Fibroblast of the conjunctiva (primary cell): ENCODE data around the gene PPP1R9A.

Source experiments
- DNase-seq: peaks from one replicate; pipeline ENCODE4 v3.0.0-alpha.2; 2010; ENCODE audit warnings: low read depth

Gene PPP1R9A

DNA sequence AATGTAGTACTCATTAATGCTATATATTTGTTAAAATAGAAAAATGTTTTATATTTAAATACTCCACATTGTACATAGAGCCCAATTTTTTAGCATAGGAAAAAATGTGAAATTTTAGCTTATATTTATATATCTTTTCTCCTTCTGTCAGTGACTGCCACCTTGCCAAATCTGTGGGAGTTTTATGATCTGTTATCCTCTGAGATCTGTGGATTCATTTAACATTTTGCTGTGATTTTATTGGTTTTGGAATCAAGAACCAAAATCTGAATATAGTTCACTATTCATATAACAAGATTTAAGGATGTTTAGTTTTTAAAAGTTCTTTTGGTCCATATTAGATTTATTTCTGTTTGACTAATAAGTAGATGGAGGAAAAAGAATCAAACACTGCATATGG is 127.9 kb downstream of the PPP1R9A start:
- no peak for DNase-seq

DNA sequence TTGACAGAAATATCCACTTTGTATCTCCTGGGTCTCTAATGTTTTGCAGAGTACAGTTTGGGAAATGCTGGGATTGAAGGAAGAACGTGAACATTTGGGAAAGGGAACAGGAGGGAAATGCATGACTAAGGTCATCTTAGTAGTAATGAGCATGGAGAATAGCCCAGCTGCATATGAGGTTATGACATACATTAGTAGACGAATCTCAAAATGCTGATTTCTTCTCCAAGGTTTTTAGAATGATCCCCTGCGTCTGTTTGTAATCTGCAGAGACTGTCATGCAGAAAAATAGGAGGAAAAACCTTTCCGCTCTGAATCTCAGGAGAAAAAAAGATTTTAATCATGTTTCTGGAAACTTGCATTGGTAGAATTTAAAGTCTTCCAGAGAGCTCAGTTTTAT is 133.6 kb downstream of the PPP1R9A start:
- DNase-seq = no peak

GRCh38 chr7:95045236-95045923 is 138.0 kb downstream of the PPP1R9A start:
- peak; percentile 24 for DNase-seq

DNA sequence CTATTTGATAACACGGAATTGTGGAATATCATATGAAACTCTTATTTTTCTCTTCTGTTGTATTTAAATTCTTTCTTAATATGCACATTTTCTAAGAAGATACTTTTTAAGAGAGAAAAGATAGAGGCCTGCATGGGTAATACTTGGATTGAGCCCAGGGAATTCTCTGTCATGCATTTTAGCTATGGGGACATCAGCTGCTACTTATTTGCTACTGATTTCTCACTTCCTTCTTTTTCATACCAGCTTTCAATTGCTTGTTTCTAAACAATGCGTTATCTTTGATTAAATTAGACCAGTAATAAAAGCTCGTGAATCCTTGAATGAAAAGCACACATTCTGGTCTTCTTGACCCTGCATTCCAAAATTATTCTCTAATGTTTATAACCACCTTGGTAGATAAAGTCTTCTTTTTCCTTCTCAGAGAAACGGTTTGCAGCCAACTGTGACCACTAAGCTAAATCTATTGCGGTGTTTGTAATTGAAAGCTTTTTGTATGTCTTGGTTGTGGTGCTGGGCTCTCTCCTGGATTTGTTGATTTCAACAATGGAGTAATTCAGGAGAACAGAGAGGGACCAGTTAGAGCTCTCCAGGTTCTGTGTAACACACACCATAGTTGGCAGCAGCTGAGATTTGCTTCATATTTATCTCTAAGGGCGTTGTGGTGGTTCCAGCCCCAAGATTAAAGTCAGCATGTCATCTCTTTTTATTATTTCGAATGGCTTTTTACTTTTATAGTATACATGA is 139.3 kb downstream of the PPP1R9A start:
- no peak for DNase-seq

DNA sequence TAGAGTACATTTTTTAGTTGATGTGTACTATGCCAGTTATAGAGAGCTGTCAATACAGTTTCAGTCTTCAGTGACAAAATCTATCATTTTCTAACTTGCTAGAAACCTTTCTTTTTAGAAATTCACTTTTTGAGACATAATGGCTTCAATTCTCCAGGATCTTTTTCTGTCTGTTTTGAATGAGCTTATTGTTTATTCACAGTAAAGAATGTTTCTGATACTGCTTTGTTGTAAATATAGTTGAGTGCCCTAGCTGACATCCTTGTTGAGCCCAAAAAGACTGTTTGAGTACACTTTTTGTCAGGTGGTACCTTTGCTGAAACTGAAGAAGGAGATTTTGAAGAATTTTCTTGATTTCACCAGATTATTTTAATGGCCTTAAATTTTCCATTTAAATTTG is 139.9 kb downstream of the PPP1R9A start:
- no peak for DNase-seq

- DNase-seq = no peak
Observed at GRCh38 chr7:95052566-95053094, 145.2 kb downstream of the PPP1R9A start.

DNA sequence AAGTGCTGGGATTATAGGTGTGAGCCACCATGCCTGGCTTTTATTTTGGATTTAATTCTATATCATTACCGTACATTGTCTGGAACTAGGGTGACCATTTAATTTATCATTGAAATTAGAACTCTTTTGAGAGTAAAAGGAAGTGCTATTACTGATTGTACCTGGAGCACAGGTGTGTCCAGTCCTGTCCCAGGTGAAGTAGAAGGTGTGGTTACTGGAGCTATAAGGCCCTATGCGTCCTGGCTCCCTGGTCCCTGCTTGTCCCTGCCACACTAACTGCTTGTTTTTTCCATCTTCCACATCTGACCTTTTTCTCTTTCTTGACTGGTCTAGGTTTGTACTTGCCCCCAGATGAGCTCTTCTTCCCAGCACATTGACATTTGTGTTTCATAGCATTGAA is 147.0 kb downstream of the PPP1R9A start:
- DNase-seq = no peak

- no peak for DNase-seq
Observed at GRCh38 chr7:95055295-95055694, 147.9 kb downstream of the PPP1R9A start.

DNA sequence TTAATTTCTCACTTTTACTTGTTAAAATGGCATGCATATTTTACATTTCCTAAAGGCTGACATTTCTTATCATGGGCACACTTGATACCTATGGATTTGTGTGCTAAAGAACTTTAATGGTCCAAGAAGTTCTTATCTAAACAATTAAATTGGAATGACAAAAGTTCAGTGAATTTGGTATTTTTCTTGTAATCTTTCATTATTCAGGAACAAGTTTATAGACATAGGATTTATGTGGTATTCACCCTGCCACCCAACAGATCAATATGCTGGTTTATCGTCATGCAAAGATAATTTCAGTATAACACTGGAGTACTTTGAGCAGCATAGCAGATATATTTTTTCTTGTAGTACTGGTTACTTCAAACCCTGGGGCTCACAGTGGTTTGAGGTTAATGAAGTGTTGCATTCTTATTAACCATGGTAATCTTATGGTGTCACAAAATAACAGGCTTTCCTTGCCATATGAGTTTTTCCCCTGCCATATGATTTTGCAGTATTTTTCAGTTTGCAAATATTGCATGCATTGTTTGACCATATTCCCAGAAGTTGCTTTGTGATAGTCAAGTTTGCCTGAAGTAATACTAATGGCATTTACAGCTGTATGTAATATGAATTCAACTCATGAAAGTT is 148.8 kb downstream of the PPP1R9A start:
- DNase-seq = no peak

DNA sequence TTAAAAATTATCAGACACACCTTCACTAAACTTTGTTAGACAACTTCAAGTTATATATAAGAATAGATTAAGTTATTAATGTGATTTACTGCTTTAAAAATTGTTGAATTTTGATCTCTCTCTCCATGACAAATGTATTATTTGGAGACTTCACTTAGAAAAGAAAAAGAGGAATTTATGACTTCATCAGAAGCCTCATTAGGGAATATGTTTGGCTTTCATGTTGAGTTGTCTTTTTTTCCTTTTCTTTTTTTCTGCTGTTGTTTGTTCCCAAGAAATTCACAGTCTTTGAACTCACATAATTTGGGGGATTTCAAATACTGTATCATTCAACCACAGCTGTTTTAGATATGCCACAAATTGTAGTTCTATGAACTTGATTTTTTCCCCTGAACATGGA is 149.5 kb downstream of the PPP1R9A start:
- DNase-seq = no peak

DNA sequence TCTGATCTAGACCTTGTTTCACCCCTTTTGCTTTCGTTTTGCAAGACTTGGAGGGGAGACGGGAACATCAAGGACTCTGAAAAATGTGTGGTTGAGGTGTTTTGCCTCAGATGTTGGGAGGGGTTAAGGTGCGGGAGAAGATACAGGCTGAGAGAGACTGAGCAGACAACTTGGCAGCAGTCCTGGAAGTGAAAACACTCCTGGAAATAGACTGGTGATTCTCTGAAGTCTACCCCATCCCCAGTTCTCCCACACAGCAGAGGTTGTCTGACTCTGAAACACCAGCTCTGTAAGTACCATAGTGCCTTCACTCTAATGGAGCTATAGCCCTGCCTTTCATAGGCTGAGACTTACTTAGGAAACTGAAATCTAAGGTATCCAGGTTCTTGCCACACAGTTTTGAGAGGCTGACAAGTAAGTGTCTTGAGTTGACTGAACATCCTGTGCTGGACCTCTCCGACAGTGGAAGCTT is 152.5 kb downstream of the PPP1R9A start:
- no peak for DNase-seq

DNA sequence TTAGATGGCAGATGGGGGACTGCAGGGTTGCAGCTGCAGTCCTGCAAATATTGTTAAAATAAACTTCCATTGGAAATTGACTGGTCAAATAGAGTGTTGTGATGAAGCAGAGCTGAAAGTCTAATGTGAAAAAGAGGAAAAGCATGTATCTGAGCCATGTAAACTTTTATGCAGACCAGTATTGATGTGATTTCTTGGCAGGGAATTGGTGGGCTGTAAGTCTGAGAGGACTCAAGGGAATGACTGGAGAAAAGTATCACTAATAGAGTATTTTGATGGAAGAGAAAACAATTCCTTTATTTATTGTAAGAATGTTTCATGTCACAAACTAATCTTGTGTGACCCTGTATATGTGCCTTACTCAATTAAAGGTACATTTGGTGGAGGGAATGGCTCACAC is 155.5 kb downstream of the PPP1R9A start:
- no peak for DNase-seq

DNA sequence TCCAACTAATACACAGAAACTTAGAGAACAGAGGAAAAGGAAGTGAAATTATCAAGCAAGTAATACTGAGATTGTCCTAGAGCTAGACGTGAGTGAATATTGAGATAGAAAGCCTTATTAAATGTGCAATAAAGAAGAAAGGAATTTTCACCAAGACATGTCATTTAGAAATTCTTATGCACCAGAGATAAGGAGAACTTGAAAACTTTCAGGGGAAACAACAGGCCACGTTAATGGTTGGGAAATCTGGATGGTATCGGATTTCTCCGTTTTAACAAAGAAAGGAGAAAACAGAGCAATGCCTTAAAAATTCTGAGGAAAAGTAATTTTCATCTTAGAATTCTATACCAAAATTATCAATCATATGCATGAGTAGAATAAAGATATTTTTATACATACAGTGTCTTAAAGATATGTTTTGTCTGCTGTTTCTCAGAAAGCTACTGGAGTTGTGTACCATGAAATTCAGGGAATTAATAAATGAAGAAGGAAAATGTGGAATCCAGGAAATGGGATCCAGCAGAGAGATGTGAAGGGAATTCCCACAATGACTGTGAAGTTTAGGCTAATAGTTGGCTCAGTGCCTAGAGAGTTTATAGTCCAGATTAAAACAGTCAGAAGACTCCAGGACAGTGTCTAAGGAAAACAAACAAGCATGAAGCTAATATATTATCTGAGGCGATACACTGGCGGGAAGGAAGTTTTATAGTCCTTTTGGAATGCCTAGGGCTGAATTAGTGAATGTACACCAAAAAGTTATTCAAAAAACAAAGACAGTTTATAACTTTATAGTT is 159.5 kb downstream of the PPP1R9A start:
- DNase-seq = no peak

GRCh38 chr7:95088536-95089215 is 181.3 kb downstream of the PPP1R9A start:
- DNase-seq = no peak

DNA sequence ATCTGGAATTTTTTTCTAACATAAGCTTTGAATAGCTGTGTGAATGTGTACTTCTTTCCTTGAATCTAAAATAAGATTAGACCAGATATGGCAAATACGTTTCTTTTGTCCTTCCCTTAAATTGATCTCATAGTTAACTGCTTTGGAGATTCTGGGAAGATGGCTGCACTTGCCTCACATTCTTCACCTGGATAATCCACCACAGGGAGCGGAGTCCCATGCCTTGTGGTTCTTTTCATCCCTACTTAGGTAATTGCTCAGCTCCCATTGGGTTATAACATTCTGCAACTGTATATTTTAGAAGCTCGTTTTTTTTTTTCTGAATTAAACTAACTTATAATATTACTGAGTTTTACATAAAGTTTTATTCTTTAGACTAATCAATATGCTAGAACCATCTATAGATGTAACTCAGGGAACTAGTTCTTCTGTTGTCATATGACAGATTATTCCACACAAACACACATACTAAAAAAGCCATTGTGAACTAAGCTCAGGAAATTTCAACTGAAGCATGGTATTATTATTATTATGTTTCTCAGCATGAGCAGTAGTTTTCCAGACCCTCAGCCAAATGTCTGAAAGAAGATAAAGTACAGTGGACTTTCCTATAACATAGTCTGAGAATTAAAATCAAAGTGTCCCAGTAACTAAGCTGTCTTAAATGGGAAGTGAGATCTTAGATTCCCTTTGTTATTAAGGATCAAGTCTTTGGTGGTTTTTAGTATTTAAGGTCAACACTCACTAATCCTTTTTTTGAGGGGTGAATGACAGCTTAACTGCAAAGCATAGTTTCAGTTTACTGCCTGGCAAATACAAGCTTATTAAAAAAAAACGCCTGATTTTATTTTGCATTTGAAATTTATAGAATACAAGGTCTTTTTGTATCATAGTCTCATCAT is 182.3 kb downstream of the PPP1R9A start:
- no peak for DNase-seq

DNA sequence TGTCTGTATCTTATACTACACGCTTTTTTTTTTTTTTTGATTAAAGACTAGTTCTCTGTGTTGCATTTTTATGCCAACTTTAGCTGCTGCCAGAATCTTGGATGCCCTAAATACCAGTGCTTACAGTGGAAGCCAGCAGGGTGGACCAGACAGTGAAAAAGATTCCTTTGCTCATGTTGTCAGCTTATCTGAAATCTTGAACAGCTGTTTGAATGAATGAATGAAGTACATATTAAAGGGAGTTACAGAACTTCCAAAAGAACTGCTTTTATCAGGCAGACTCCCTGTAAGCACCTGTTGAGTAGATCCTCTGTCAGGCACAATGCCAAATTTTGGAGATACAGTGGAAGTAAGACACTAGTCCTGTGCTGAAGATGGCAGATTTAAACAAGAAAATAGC is 184.9 kb downstream of the PPP1R9A start:
- DNase-seq = no peak

- DNase-seq = no peak
Observed at GRCh38 chr7:95095259-95095965, 188.0 kb downstream of the PPP1R9A start.

DNA sequence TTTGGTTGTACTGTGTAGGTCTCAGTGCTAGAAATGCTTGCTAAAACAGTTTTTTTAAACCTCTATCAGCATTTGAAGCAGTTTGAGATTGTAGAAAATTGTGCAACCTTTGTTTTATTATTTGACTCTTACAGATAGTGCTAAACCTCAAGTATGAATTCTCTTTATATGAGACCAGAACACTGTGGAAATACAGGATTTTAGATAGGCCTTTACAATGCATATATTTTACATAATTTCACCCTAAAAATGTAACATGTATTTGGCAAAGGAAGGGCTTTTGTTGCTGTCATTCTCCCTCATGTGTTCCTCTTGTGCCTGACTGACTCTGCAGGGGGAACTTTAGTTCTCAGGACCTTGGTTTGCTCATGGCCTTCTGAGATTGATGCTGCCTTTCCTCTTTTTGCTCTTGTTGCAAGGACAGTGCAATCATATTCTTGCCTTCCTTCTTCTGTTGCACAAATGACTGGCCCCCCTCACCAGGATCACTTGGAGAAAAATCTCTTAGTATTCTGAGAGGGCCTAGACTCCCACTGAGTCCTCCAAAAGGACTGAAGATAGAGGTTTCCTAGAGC is 188.7 kb downstream of the PPP1R9A start:
- no peak for DNase-seq

DNA sequence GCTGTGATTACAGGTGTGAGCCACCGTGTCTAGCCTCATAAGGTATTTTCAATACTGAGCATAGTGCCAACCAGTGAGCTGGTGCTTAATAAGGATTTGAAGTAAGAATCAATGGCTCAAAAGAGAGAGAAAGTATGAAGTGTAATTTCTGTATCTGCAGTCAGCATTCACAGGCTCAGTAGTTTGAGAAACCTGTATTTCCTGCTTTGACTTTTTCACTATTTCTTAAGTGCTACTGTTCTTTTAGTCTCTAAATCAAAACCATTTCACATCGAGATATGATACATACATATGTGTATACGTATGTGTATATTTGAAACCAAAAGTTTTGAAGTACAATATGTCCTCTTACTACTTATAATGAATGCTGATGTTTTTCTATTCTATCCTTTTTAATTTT is 189.9 kb downstream of the PPP1R9A start:
- DNase-seq = no peak
